ENCODE measurements around the gene KDM4B.
"Not testable (repeated sequence)": the region's sequence is repeated elsewhere in the genome, so short reads cannot be mapped to it uniquely, and the experiment has no call there.

KDM4B gene

DNA sequence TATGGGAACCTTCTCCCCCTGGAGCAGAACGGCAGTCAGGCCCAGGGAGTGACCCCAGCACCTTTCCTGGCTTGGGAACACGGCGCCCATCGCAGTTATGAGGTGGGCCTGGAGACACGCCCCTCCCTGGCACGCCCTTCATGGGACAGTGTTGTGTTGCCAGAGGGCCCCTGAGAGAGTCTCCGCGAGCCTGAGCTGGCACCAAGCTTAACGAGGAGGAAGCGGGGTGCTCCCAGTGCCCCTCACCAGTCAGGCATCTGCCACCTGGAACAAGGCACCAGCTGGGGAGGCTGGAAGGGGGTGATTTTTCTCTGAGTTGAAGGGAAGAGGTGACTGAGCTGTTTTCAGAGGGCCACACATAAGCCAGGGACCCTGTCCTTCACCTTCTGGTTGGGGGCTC, 180.6 kb downstream of the KDM4B start:
- DNase-seq (ENCODE audit: low read depth in 2 of 2), result no peak

GRCh38 chr19:5149932-5150901, 181.3 kb downstream of the KDM4B start:
- DNase-seq (ENCODE audit: low read depth in 2 of 2), result no peak

DNA sequence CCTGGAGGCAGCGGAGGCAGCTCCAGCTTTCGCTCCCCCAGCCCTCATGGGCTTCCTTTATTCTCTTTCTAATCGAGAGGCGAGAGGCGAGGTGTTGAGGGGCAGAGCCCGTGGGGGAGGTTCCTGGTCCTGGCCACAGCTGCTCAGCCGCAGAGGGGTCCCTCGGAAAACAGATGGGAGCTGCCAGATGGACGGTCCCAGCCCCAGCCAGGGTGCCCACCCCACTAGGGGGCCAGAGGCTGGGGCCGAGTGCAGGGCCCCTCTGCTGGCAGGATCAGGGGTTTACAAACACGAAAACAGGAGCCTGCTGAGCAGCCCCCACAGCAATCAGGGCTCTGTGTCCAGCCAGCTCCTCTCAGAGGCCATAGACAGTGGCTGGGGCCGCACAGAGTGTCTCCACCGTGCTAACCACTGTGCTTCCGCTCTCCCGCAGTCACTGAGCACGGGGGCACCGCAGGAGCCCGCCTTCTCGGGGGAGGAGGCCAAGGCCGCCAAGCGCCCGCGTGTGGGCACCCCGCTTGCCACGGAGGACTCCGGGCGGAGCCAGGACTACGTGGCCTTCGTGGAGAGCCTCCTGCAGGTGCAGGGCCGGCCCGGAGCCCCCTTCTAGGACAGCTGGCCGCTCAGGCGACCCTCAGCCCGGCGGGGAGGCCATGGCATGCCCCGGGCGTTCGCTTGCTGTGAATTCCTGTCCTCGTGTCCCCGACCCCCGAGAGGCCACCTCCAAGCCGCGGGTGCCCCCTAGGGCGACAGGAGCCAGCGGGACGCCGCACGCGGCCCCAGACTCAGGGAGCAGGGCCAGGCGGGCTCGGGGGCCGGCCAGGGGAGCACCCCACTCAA, 182.2 kb downstream of the KDM4B start:
- DNase-seq (ENCODE audit: low read depth in 2 of 2), result no peak

- no peak for DNase-seq (ENCODE audit: low read depth in 2 of 2)
Observed at GRCh38 chr19:5152013-5152763, 183.3 kb downstream of the KDM4B start.

GRCh38 chr19:5152767-5153532, 184.0 kb downstream of the KDM4B start:
- DNase-seq (ENCODE audit: low read depth in 2 of 2), result no peak

GRCh38 chr19:5153601-5154128, 184.8 kb downstream of the KDM4B start:
- no peak for DNase-seq (ENCODE audit: low read depth in 2 of 2)

DNA sequence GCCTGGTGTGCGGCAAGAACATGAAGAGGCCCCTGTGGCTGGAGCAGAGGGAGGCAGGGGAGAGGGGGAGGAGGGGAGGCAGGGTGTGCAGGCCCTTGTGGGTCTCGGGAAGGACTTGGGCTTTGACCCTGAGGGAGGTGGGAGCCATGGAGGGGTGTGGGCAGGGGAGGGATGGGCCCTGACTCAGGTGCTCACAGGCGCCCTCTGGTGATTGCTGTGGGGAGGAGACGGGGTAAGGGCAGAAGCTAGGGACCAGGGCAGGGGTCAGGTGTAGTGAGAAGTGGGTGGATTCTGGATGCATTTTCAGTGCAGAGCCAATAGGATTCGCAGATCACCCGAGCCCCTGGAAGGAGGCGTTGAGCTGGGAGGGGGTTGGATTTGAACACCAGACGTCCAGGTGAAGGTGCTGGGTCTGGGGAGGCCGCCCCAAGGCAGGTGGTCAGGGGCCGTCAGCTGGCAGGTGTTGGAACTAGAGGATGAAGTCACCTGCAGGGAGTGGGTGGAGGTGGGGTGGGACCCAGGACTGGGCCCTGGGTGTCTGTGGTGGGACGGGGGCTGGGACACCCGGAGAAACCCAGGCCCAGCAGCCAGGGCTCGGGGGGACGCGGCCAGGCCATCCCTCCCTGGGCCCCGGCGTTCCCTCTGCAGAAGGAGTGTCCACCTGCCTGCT, 185.4 kb downstream of the KDM4B start:
- DNase-seq (ENCODE audit: low read depth in 2 of 2), result no peak

DNA sequence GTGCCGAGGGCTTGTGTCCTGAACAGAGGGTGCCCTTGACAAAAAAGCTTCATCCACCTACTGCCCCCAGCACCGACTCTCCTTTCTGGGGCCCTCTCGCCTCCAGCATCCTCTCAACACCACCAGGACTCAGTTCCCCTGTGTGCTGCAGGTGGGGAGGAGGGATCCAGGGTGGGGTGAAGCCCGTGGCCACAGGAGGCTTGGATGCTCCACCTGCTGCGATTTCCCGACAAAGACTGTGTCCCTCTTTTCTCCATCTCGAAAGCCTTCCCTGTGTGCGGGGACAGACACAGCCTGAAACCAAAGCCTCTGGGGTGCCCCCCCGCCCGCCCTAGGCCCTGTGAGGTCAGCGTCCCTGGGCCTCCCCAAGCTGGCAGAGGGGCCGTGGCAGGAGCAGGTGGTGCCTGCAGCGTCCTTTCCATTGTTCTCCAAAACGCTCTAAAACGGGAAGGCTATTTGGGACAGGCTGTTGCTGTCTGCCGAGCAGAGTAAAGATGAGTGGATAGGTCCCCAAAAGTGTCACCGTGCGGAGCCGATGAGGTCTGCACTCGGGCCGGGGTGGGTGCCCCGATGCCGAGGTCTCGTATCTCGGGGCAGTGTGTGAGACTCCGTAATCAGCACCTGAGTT, 186.0 kb downstream of the KDM4B start:
- DNase-seq (ENCODE audit: low read depth in 2 of 2), result no peak

- DNase-seq (ENCODE audit: low read depth in 2 of 2), result no peak
Observed at GRCh38 chr19:5155586-5156210, 186.8 kb downstream of the KDM4B start.

GRCh38 chr19:5156231-5156986, 187.5 kb downstream of the KDM4B start:
- DNase-seq (ENCODE audit: low read depth in 2 of 2), result no peak

DNA sequence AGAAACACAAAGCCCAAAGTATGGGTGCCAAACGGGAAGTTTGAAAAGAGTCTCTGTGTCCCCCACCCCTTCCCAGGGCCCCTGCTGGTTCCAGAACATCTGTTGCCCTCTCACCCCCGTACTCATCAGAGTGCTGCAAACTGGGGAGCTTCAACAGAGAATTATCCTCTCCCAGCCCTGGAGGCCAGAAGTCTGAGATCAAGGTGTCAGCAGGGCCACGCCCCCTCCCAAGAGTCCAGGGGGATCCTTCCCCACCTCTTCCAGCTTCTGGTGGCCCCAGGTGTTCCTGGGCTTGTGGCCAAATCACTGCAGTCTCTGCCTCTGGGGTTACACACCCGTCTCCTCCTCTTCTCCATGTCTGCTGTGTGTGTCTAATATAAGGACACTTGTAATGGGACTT, 188.3 kb downstream of the KDM4B start:
- DNase-seq (ENCODE audit: low read depth in 2 of 2), result no peak

GRCh38 chr19:5158549-5159134, 189.7 kb downstream of the KDM4B start:
- not testable (repeated sequence) for DNase-seq (ENCODE audit: low read depth in 2 of 2)

GRCh38 chr19:5160158-5160795, 191.4 kb downstream of the KDM4B start:
- not testable (repeated sequence) for DNase-seq (ENCODE audit: low read depth in 2 of 2)

DNA sequence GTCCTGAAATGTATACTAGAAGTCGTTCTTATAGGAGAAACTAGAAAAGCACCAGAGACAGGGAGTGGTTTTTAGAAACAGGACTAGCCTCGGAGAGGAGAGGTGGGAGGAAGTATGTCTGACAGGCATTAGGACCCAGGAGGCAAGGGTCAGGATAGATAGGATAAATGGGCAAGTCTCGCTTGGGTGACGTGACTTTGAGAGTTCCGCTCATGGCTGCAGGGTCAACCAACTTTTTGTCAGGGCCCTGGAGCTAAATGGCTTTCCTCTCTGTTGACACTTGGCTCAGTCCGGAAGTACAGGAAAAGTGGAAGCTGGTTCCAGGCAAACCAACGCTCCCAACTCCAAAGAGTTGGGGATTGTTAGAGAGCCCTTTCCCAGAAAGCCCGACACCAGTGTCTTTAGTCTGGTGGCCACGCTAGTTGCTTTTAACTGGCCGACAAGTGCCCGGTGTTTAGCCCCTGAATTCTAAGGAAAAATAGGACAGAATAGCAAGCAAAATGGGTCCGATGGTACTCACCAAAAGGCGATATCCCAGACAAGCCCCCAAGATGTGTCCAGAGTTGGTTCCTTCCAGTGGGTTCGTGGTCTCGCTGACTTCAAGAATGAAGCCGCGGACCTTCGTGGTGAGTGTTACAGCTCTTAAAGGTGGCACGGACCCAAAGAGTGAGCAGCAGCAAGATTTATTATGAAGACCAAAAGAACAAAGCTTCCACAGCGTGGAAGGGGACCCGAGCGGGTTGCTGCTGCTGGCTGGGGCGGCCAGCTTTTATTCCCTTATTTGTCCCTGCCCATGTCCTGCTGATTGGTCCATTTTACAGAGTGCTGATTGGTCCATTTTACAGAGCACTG, 196.2 kb downstream of the KDM4B start:
- DNase-seq (ENCODE audit: low read depth in 2 of 2), result not testable (repeated sequence)

DNA sequence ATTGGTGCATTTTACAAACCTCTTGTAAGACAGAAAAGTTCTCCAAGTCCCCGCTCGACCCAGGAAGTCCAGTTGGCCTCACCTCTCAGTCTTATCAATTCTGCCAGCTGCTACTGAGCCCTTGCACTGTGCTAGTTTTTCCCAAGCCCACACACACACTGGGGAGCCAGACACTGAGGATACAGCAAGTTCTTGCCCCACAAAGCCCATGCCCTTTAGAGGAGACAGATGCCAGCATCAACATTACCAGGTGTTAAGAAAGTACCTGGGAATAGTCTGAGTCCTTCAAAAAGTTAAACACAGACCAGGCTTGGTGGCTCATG, 196.7 kb downstream of the KDM4B start:
- DNase-seq (ENCODE audit: low read depth in 2 of 2), result no peak

- no peak for DNase-seq (ENCODE audit: low read depth in 2 of 2)
Observed at GRCh38 chr19:5166262-5166661, 197.3 kb downstream of the KDM4B start.

GRCh38 chr19:5170329-5170745, 201.4 kb downstream of the KDM4B start:
- peak; percentile 9 to 15 for DNase-seq (ENCODE audit: low read depth in 2 of 2)
